HG02763 (cell line): Measurements from ENCODE around the gene PYCR2.

Experiments used
- ATAC-seq: cut with Tn5 transposase; IDR thresholded peaks from one replicate; pipeline ENCODE4 v1.9.1; 2021; ENCODE audit warnings: mild to moderate bottlenecking, moderate library complexity; ENCODE audit not compliant: unreplicated experiment

Gene PYCR2

DNA sequence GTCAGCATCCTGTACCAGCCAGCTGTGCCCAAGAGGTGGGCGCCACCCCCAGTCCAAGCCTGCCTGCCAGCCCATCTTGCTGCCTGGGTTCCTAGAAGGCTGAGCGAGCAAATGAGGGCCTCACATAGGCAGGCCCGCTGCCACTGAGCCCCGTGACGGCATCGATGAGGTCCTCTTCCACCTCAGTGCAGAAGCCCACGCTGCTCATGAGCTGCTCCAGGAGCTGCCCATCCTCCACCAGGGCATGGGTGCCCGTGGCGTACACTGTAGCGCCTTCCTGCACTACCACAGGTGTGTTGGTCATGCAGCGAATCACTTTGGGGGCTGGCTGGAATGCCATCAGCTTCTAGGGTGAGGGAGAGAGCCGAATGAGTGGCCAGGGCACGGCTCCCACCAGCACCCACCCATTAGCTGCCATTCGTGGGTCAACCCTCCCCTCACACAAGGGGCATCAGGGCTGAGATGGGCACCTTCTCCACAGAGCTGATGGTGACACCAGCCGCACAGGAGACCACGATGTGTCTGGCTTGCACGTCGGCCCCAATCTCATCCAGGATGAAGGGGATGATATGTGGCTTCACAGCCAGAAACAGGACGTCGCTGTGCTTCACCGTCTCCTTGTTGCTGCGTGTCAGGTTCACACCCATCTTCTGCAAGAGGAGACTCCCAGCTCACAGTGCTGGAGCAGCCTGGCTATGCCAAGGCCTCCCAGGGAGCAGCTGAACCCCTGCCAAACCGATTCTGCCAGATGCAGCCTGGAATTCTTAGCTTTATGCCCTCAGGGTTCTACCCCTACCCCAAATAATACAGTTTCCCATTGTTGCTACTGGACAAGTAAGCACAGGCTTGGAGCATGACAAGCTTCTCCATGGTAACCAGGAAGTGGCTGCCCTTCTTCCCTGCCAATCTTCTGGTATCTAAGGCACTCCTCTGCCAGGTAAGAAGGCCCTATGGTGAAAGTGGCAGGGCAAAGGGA lies 2.0 kb downstream of the PYCR2 start:
- no peak for ATAC-seq

DNA sequence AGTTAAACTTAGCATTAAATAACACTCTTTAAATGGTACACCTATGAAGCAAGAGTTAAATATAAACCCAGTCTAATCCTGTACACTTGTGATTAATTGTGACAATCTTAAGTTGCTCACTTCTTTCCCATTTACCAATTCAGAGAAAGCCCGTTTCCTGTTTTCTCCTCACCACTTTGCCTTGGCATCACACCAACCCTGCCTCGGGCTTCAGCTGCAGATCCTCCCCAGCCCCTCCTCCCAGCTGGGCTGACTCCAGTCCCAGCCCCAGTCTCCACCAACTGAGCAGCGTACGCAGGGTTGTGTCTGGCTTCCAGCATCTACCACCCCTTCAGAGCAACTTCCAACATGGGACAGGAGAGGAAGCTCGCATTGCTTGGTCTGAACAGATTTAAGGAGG lies 4.1 kb downstream of the PYCR2 start:
- ATAC-seq = no peak

DNA sequence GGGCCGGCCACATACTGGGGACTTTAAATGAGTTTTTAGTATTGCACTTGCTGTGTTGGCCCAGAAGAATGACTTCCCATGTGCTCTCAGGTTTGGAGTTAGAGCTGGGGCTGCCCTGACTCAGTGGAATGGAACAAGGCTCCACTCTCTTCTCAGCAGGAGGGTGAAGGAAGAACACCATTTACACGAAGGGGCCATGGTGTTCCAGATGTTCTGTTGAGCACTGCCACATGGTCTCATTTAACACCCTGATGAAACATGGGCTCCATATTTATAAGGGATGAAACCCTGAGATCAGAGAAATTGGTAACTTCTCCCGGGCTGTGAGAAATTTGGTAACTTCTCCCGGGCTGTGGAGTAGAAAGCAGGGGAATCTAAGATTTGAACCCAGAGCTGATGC lies 5.8 kb downstream of the PYCR2 start:
- ATAC-seq = no peak

DNA sequence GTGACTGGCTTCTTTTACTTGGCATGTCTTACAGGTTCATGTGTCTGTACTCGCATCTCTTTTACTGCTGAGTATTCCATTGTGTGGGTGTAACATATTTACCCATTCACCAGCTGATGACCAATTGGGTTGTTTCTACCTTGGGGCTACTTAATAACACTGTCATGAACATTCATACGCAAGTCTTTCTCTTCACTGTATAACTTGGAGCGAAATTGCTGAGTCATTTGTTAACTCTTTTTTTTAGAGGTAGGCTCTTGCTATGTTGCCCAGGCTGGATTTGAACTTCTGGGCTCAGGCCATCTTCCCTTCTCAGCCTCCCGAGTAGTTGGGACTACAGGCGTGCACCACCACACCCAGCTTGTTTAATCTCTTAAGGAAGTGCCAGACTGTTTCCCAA lies 6.5 kb downstream of the PYCR2 start:
- ATAC-seq = no peak

DNA sequence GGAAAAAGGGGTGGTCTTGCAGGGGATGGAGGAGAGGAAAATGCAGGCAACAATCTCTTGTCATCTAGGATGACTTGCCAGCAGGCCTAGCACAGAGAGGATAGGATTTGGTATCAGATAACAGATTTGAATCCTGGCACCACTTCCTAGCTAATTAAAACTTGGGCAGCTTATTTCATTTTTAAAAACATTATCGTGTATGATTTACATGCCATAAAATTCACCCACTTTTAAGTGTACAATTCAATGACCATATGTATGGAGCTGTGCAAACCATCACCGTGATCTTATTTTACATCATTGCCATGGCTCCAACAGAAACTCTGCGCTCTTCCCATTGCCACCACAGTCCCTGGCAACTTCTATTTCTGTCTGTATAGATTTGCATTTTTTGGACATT lies 6.9 kb downstream of the PYCR2 start:
- ATAC-seq = no peak

DNA sequence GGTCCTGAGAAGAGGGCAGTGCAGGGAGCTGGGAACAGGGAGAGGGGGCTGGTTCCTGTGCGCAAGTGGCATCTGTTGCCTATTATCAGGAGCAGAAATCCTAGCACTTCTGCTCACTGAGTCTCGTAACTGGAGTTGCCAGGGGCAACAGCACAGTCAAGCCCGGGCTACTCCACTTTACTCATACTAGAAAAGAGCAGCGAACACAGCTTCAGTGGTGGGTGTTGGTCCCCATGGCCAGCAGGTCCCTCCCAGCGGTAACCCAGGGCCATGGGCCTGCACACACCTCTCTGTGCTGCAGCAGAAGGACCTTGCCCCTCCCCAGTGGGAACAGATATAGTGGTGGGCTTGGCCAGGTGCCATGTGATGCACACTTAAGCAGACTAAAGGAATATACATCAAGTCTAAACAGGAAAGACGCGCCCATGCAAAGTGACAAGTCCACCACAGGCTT lies 8.5 kb downstream of the PYCR2 start:
- no peak for ATAC-seq

DNA sequence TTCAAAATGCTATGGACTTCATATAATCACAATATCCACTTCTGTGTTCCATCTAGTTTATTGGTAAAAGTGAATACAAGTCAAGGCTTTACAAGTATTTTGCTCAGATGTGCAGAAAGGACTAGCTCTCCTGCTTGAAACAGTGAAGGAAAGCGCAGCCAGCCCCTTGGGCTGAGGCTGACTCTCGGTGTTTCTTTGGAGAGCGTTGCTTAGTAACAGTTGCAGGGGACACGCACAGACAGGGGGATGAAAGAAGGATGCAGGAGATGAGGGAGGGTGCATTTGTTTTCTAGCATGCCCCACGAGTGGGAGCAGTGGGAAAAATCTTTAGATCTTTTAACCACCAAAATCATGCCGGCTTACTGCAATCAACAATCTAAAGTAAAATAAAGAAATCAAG lies 9.1 kb downstream of the PYCR2 start:
- no peak for ATAC-seq

DNA sequence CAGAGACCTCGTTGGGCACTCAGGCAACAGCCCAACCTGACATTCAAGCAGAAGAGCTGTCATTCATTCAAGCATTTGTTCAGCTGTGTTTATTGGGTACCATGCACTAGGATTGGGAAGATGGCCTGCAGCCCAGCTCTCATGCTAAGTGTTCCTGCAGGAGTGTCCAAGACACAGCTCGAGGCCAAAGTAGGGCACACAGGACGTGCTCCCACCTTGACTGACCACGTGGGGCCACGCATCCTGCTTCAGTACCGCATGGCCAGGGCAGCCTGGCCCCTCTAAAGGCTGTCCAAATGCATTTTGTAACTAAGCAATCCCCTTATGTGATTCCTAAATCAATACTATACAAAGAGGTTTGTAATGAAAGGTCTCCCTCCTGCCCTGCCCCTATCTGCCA lies 9.7 kb downstream of the PYCR2 start:
- ATAC-seq = no peak

DNA sequence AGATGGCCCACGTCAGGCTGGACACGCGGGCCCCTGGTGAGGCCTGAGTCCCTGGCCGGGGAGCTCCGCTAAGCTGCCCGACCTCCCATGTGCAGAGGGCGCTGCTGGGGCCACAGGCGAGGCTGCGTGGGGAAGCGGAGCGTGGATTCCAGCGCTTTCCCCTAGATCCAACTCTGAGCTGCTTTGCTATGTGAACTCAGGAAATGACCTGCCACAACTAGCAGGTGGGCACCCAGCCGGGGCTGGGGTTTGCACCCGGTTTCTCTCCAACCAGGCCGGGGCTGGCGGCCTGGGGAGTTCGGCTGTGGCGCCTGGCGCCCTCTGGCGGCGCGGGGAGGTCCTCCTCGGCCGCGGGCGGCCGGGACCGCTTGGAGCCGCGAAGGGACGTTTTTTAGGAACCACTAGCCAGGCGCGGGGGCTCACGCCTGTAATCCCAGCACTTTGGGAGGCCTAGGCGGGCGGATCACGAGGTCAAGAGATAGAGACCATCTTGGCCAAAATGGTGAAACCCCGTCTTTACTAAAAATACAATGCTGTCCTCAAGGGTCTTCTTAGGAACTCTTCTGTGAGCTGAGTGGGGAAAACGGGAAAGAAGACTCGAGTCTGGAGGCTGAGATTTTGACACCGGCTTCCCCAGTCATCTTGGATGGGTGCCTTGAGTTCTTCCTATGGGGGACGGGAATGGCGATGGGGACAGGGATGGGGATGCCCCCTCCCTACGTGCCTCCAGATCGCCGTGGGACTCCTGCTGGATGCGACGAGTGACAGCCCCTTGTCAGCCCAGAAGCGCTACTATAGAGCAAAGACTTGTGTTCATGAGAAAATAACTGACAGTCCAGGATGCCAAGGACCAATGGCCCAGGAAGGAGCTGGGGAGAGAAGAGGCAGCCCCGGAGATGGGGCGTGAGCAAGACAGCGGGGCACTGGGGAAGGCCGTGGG lies 12.6 kb downstream of the PYCR2 start:
- peak; percentile 59 for ATAC-seq

DNA sequence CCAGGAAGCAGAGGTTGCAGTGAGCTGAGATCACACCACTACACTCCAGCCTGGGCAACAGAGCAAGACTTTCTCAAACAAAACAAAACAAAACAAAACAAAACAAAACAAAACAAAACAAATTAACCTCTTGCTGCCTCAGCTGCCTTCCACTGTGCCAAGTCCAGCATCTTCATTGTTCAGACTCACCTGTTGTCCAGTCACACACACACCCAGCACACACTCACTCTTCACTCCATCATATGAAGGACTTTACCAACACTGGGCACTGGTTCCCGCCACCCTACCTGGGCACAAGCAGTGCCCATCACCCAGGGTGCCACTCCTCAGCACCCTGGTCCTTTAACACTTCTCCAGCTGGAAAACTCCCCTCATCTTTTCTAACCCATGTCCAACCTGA lies 14.6 kb downstream of the PYCR2 start:
- ATAC-seq = no peak

DNA sequence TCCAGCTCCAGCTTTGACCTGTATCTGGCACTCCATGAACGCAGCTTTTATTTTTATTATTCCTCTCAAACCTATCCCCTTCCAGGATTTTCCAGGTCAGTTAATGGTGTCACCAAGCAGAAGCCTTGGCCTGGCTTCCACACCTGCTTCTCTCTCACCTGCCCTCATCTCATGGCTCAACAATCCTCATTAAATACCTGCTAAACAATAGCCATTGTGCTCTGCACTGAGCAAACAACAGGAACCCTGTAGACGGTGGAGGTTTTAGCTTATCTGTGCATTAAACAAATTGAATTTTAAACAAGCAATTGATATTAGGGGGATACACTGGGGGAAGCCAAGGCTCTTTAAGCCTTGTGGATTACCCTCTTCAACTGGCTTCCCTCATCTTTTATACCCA lies 15.3 kb downstream of the PYCR2 start:
- no peak for ATAC-seq

DNA sequence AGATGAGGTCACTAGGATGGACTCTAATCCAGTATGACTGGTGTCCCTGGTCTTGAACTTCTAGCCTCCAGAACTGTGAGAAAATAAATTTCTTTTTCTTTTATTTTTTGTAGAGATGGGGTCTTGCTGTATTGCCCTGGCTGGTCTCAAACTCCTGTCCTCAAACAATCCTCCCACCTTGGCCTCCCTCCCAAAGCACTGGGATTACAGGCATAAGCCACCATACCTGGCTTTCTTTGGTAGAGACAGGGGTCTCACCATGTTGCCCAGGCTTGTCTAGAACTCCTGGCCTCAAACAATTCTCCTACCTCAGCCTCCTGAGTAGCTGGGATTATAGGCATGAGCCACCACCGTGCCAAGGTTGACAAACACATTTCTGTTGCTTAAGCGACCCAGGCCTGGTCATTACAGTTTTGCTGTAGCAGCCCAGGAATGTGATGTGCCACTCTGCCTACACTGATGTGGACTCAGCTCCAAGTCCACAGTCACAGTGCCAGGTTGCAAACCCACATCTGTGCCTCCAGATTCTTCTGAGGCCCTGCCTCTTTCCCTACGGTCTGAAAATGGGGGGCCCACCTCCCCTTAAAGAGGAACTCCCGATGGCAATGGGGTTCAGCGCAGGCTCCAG lies 15.9 kb downstream of the PYCR2 start:
- ATAC-seq = no peak

DNA sequence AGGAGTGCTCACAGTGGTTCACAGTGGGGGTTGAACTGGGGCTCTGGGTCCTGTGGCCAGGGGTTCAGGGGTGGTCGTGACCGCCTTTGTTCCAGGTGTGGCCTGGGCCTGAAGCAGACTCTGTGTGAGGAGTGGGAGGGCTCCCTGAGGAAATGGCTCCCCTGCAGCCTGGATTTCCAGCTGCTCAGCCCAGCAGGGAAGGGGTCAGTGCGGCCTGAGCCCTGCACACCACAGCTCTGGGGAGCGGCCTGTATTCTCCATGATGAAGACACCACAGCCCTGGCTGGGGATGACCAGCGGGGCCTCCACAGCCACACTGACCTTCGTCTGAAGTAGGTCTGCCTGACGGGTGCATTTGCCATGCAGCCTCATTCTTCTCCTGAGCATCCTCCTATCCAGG lies 16.7 kb downstream of the PYCR2 start:
- no peak for ATAC-seq

DNA sequence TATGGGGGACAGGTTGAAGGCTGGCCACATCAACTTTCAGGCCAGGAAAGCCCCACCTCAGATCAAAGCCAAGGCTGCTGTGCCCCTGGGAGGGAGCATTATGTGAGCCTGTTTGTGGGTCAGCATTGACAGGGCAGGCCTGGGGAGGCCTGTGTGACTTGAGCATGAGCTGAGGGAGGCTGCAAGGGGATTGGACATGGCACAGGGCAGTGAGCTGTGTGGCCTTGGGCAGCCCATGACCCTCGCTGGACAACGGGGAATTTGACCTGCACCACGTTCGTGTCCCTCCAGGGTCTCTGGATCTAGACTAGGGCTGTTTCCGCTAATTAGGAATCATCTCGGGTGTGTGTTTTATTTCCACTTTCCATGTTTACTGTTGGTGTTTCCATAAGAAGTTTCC lies 17.6 kb downstream of the PYCR2 start:
- no peak for ATAC-seq

DNA sequence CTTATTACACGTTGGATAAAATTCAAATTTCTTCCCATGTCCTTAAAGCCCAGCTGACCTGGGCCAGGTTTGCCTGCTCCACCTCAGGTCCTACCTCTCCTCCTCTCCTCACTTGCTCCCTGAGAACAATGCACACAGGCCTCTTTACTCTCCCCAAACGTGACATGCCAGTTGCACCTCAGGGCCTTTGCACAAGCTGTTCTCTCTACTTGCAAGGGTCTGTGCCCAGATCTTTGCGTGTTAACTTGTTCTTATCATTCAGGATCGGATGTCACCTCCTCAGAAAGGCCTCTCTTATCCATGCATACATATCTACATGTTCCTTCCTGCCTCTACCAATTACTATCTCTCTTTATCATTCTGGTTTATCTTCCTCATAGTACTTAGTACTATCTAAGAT lies 20.4 kb downstream of the PYCR2 start:
- no peak for ATAC-seq

DNA sequence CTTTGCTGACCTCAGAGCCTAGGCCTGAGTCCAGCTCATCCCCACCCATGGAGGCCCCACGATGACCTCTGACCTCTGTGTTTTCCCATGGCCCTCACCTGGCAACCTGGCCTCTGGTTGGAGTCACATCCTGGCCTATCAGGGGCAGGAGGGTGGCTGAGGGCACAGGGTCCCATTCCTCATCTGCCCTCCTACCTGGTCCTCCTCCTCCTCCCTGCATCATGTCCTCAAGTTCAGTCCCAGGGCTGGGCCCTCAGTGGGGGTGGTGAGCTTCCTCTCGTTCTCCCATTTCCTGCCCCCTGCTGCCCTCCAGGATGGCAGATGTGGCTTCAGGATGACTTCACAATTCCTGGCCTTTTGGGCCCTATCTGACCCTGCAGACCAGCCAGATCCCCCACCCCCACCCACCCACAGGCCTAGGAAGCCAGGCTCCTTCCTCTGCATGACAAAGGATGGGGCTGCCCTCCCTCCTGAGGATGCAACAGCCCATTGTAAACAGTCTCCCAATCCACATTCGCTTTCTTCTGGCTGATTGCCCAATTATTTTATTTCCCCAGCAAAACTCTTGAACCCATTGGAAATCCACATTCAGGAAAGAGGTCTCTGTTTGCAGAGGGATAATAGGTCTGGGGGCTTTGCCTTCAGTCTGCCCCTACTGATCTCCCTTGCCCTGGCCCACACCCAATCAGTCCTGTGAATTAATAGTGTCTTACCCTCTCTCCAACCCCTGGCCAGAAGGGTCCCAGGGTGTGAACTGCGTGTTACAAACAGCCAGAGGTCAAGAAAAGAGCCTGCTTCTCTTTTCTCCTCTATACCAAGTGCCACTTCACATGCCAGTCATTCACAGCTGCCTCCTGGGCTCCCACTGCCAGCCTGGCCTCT lies 24.8 kb downstream of the PYCR2 start:
- ATAC-seq = no peak

DNA sequence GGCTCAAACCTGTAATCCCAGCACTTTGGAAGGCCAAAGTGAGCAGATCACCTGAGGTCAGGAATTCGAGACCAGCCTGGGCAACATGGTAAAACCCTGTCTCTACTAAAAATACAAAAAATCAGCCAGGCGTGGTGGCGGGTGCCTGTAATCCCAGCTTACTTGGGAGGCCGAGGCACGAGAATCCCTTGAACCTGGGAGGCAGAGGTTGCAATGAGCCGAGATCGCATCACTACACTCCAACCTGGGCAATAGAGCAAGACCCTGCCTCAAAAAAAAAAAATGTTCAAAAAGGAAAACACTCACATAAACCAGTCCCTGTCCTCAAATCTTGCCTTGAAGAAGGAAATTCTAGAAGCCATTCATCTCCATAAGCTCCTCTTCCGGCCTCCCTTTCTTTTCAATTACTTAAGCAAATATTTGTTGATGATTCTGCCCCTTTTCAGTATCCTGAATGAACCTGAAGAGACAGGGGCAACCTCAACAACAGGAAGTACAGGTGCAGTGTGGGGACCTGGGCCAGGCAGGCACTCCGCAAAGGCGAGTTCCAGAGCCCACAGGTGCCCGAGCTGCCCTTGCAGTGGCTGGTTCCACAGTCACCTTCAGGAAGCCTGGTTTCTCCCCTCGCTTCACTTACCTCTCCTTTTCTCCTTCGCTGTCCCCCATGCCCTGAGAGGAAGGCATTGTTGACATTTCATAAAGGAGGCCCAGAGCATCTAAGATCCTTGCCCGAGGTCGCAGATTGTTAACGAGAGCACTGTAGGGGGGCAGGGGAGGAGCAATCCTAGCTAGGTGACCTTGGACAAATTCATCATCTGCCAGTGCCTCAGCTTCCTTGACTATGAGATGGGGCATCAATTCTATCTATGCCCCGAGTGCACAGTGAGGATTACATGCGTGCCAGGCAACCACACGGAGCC lies 26.2 kb downstream of the PYCR2 start:
- ATAC-seq = no peak

DNA sequence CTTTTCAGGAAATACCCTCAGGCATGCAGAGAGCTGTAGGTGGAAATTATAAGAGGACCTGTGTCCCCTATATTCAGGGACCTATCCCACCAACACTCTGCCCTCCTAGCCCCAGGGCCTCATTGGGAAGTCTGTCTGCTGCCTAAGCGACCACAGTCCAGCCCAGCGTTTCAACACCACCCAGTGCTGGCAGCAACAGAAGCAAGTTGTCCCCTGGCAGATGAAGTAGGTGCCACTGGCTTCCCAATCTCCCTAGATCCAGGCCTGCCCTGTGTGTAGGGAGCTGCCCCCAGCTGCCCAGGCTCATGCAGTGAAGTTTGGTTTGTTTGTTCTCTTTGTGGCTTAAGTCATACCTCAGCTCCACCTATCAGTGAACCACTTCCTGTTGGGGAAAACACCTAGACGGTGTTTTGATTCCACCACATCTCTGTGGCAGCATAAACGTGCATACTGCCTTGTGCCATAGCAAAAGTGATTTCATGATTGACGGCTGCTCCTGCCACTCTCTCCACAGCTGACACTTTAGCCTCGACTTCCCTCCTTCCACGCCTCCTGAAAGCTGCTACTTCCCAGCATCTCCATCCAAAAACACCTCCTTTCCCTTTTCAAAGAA lies 27.0 kb downstream of the PYCR2 start:
- peak; percentile 100 for ATAC-seq

DNA sequence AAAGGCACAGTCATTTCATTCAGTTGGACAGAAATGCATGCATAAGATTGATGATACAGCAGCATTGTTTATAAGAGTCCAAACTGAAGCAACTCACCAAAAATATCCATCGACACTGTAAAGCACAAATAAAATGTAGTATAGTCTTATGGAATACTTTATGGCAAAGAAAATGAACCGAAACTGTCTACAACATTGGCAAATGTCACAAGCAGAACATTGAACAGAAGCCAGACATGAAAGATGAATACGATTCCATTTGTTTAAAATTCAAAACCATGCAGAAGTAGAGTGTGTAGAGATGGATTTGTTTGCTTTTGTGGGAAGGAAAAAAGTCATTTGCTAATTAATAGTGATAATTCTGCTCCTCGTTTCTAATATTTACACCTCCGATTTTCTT lies 27.6 kb downstream of the PYCR2 start:
- ATAC-seq = no peak
